SK-MEL-5 (cell line): ENCODE results near the gene VPS16. TPM values are rescaled to one million over a fixed set of nuclear protein-coding genes. Genes with fewer than 3 reads are reported as not detected.
A peak's percentile ranks its signal among the peaks of the same experiment; 100 is the strongest.
"Not testable (repeated sequence)": the region's sequence is repeated elsewhere in the genome, so short reads cannot be mapped to it uniquely, and the experiment has no call there.

Experiments used
- DNase-seq: peaks from one replicate; pipeline ENCODE4 v3.0.0-alpha.2; 2016; ENCODE audit warnings: low read depth, low spot score
- in situ Hi-C: cut with HindIII; loops from 2 replicates; pipeline ENCODE4 v1.10.0; 2016; ENCODE audit warnings: low sequenced_read_pairs, high pct_unique_total_duplicates, low pct_unique_long_range_greater_than_20kb
- total RNA-seq: library from RNA; depleted of rRNA; stranded (reverse); fragments of >200 nt; shearing (Covaris generic); gene quantifications from 2 replicates; pipeline ENCODE4 v1.2.3, GENCODE V29; 2014

Gene VPS16
- total RNA-seq, 1 experiment from 2014 or later, result 39.0 TPM

- DNase-seq, result no peak
- in situ Hi-C loops, result no loop called here
Observed at GRCh38 chr20:2804852-2805688, 35.5 kb upstream of the VPS16 start.

DNA sequence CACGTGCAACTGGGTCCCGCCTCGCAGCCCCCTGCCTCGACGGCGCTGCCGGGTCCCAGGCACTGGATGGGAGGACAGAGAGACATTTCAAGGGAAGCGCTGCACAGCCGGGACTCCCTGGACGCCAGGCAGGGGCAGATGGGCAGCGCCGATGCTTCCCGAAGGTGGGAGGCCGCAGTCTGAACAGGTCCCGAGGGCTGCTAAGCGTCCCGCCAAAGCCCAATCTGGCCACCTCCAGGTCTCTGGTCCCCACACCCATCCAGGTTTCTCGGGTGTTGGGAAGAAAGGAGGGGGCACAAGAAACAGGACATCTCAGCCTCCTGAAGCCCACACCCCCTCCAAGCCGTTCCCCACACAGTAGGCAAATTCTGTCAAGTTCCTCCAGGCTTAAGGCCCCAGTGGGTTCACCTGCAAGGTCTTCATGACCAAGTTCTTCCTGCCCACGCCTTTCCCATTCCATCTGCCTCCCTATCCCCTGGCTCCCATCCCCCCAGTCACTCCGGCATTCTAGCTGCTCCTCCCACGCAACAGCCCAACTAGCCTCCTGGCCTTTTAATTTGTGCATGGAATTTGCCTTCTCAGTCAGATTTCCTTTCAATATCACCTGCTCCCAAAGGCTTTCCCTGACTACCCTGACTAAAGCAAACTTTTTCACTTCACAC lies 34.7 kb upstream of the VPS16 start:
- in situ Hi-C loops, result no loop called here
- DNase-seq, result no peak

DNA sequence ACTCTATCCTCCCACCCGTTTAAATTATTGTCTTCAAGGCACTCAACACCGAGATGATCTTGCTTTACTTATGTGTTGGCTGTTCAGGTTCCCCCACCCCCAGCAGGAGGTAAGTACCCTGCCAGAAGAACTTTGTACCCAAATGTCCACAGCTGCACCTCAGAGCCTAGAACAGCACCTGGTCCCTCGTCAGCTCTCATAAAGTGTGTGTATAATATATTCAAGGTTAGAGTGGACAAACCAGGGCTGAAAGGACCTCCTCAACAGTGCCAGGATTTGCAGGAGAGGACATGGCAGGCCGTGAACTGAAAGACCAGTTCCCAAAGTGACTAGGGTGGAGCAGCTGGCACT lies 34.2 kb upstream of the VPS16 start:
- in situ Hi-C loops, result no loop called here

GRCh38 chr20:2807019-2807418 lies 33.5 kb upstream of the VPS16 start:
- DNase-seq, result no peak
- in situ Hi-C loops, result no loop called here

More for the DNA sequence above, 34.2 kb upstream of the VPS16 start:
- DNase-seq, result no peak

- DNase-seq, in situ Hi-C loops: not testable (repeated sequence)
Observed at GRCh38 chr20:2807929-2808328, 32.6 kb upstream of the VPS16 start.

DNA sequence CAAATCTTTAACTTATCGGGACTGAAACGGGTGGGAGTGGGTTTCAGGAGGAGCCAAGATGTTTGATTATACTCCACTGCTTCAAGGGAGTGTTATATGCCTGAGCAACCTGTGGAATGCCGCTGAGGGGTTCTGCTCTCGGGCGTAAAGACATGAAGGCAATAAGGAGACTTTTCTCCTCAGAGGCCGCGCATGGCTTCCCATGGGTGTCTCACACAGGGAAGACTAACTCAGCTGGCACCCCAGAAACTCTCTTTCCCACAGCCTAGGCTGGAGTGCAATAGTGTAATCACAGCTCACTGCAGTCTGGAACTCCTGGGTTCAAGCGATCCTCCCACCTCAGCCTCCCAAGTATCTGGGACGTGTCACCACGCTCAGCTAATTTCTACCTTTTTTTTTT lies 30.9 kb upstream of the VPS16 start:
- in situ Hi-C loops, result no loop called here
- no peak for DNase-seq

DNA sequence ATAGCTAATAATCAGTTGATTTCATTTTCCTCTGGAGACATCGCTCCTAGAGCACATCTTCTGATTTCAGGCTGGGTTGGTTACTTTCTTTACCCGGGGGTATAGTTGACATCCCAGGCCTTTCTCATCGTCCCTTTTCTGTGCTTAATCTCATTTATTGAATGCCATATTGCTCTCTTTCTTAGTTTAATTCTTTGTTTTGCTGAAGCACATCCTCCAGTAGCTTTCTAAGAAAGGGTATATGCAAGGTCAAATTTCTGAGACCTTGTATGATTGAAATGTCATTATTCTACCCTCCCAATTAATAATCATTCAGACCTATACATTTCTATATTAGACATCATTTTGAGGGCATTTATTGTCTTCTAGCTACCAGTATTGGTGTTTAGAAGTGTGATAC lies 28.4 kb upstream of the VPS16 start:
- in situ Hi-C loops, result no loop called here
- no peak for DNase-seq

DNA sequence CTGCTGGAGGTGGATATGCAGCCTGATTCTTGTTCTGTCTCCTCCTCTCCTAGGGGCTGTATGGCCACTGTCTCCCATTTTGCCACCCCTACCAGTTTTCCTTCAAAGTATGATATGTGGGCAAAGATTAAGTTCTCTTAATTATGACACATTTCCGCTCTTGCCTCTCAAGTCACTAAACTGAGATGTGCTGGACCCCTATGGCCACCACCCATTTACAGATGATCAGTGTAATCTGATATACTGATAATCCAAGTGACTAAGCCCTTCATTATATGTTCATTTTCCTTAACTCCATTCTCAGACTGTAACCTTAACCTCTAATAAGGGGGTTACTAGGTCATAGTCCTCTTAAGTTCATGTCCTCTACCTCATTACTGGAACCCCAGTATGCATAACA lies 26.5 kb upstream of the VPS16 start:
- no peak for DNase-seq
- in situ Hi-C loops, result no loop called here

DNA sequence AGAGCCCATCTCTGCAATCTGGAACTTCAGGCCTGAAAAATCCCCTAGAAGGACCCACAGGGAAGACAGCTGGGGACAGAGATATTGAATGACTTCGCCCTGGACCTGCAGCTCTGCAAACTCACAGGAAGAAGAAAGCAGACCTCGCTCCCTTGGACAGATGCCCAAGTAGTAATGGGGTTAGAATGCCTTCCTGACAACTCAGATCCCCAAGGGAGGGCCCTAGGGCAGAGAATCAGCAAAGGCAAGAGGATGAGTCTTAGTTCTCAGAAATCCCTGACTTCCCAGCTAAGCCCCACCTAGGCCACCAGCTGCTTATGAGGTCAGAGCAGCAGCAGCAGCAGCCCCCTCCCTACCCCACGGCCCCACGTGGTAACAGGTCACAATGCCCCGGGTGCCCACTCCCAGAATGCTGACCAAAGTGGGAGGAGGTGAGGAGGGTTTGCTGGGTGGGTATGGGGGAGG lies 25.9 kb upstream of the VPS16 start, which contains the start of gene C20orf141:
TSS of gene C20orf141 (plus strand) at position 401 of the 465 bp plus-strand sequence. CDS start 198 bp downstream, outside the sequence.
- in situ Hi-C loops, result no loop called here
- DNase-seq, result peak; percentile 86

DNA sequence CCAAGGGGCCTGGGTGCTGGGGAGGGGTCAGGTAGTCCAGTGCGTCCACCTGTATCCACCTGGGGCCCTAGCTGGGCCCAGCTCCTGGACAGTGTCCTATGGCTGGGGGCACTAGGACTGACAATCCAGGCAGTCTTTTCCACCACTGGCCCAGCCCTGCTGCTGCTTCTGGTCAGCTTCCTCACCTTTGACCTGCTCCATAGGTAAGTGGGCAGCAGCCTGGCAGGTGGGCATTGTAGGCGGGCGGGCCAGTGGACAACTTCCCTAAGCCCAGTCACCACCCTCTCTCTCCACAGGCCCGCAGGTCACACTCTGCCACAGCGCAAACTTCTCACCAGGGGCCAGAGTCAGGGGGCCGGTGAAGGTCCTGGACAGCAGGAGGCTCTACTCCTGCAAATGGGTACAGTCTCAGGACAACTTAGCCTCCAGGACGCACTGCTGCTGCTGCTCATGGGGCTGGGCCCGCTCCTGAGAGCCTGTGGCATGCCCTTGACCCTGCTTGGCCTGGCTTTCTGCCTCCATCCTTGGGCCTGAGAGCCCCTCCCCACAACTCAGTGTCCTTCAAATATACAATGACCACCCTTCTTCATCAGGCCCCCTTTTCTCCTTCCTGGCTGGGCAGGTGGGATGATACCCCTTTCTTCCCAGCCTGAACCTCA lies 25.2 kb upstream of the VPS16 start:
- in situ Hi-C loops, result no loop called here
- no peak for DNase-seq

GRCh38 chr20:2816030-2816582 lies 24.4 kb upstream of the VPS16 start, which contains the start of gene TMEM239:
TMEM239 (plus strand) TSS chr20:2816364; CDS start chr20:2816555, 191 bp downstream.
- in situ Hi-C loops, result no loop called here
- no peak for DNase-seq

DNA sequence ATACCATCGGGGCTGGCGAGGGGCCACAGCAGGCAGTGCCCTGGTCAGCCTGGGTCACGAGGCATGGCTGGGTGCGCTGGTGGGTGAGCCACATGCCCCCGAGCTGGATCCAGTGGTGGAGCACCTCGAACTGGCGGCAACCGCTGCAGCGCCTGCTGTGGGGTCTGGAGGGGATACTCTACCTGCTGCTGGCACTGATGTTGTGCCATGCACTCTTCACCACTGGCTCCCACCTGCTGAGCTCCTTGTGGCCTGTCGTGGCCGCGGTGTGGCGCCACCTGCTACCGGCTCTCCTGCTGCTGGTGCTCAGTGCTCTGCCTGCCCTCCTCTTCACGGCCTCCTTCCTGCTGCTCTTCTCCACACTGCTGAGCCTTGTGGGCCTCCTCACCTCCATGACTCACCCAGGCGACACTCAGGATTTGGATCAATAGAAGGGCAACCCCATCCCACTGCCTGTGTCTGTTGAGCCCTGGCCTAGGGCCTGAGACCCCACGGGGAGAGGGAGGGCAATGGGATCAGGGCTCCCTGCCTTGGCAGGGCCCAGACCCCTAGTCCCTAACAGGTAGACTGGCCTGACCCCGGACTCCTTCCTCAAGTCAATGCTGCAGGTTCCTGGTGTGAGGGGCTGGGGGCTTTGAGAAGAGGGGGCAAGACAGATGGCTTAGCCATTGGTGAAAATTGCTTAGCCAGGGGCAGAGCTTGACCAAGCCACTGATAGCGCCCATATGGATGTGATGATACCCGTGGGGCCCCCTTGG lies 23.8 kb upstream of the VPS16 start:
- peak; percentile 39 for DNase-seq
- in situ Hi-C loops, result no loop called here

GRCh38 chr20:2817341-2817726 lies 23.2 kb upstream of the VPS16 start:
- in situ Hi-C loops, result no loop called here
- DNase-seq, result no peak

DNA sequence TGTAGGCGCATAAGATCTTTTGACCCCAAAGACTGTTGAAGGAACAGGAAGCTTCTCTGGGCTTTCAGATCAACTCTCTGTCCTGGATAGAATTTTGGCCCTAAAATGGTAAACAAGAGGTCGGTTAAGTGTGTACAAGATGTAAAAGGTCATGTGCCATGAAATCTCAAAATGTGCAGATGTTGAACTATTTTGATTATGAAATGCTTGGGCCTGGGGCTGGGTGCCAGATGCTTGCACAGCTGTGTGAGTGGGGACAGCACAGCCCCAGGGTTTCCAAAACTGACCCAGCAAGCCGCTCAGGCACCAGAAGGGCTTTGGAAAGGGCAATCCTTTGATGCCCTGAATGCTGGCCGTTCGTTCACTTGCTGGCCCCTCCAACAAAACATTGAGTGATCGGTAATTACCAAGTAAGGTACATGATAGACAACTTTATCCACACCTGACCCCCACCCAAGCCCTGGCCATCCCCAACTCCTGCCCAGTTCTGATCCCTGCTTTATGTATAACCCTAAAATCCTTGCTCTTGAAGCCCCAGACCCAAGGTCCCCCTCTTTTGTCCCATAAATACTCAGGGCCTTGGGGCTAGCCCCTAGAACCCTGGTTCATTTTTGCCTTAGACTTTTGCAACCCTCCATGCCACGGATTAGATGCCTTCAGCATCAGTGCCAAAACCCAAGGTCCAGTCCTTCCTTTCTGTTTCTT lies 22.5 kb upstream of the VPS16 start:
- in situ Hi-C loops, result no loop called here
- no peak for DNase-seq

GRCh38 chr20:2820084-2820895 lies 20.3 kb upstream of the VPS16 start:
- DNase-seq, result no peak
- in situ Hi-C loops, result no loop called here
